ENCODE data around the gene B3GAT3. TPM values are rescaled to one million over a fixed set of nuclear protein-coding genes. Genes with fewer than 3 reads are reported as not detected.

Gene B3GAT3
- total and polyA plus RNA-seq, 2 donors (not counting 3 experiments of a cell fraction or from before 2014, with no cell fraction given), result 31.6 to 37.2 TPM

DNA sequence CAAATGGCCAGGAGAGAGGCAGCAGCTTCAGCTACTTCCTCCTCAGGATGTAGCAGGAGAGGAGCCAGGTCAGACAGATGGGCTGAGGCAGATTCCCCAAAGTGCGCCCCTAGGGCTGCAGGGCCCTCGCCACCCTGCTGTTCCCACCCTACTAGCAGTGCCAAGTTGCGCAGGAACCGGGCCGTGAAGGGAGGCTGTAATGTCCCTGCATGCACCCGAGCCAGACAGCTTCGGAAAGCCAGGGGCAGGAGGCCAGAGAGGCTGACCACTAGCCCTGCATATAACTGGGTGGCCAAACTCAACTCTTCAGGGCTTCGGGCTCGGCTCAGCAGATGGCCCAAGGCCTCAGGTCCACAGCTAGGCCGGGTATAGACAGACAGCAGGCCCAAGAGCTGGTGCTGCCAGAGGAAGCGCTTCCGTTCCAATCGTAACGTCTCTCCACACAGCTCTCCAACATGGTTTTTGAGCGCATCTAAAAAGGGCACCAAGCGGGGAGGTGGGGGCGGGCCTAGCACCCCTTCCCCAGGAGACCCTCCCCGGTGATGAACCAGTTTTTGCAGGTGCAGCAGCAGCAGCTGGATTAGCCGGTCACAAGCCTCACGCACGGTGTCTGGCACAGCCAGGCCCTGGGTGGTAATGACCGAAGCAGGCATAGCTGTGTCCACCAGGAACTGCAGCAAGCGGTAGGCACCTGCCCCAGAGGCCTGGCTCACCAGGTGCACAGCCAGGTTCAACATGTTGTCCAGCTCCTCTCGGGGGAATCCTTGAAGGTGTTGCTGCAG is 26.6 kb upstream of the B3GAT3 start:
- H3K36me3 ChIP-seq (ENCODE audit: control insufficient read depth in 2 of 2, extremely low read depth in 1 of 2, insufficient read depth in 2 of 2, low read length in 2 of 2), result peaks cover 11 to 25% of the 10 kb centered on the region in 2 experiments
- TF ChIP-seq EZH2 (IDR thresholded peaks at IDR 0.05; ENCODE audit: borderline replicate concordance, low read depth, low read length, severe bottlenecking), result no peak
- no peak for TF ChIP-seq GATA2 (IDR thresholded peaks at IDR 0.05; ENCODE audit: insufficient read depth, insufficient read length, low read depth, low read length)
- TF ChIP-seq MYC (IDR thresholded peaks at IDR 0.05; ENCODE audit: low read depth, low read length), result no peak
- TF ChIP-seq POLR2A (IDR thresholded peaks at IDR 0.05; ENCODE audit: low read depth, low read length), result no peak
- no peak for TF ChIP-seq FOS (IDR thresholded peaks at IDR 0.05; ENCODE audit: borderline replicate concordance, insufficient read depth, low read length)
- TF ChIP-seq, protein P1, sequence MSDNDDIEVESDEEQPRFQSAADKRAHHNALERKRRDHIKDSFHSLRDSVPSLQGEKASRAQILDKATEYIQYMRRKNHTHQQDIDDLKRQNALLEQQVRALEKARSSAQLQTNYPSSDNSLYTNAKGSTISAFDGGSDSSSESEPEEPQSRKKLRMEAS (IDR thresholded peaks at IDR 0.05; ENCODE audit: insufficient read depth, insufficient read length), result no peak
- no peak for TF ChIP-seq POLR2AphosphoS5 (IDR thresholded peaks at IDR 0.05; ENCODE audit: insufficient read depth, low read depth, low read length)
- TF ChIP-seq, protein P2, sequence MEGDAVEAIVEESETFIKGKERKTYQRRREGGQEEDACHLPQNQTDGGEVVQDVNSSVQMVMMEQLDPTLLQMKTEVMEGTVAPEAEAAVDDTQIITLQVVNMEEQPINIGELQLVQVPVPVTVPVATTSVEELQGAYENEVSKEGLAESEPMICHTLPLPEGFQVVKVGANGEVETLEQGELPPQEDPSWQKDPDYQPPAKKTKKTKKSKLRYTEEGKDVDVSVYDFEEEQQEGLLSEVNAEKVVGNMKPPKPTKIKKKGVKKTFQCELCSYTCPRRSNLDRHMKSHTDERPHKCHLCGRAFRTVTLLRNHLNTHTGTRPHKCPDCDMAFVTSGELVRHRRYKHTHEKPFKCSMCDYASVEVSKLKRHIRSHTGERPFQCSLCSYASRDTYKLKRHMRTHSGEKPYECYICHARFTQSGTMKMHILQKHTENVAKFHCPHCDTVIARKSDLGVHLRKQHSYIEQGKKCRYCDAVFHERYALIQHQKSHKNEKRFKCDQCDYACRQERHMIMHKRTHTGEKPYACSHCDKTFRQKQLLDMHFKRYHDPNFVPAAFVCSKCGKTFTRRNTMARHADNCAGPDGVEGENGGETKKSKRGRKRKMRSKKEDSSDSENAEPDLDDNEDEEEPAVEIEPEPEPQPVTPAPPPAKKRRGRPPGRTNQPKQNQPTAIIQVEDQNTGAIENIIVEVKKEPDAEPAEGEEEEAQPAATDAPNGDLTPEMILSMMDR (IDR thresholded peaks at IDR 0.05; ENCODE audit: extremely low read depth in 1 of 2, insufficient read depth in 1 of 2, low read depth in 1 of 2, low read length in 2 of 2), result no peak
- TF ChIP-seq JUN (IDR thresholded peaks at IDR 0.05; ENCODE audit: borderline replicate concordance, insufficient read depth, insufficient read length, low read depth), result no peak
- H3K9me3 ChIP-seq (replicated peaks; ENCODE audit: control insufficient read depth, insufficient read depth, low read length), result no peaks in the 10 kb centered on the region
- no peaks in the 10 kb centered on the region for H3K9me1 ChIP-seq (replicated peaks; ENCODE audit: control insufficient read depth, extremely low read depth, insufficient read depth, low read length)
- no peak overlapping the region for H3K27ac ChIP-seq (ENCODE audit: insufficient read depth, low read depth, low read length)
- intact Hi-C loops (cut with micrococcal nuclease), result no loop called here
- dilution Hi-C loops (cut with MboI; ENCODE audit: extremely low pct_ligation_motif_present, low sequenced_read_pairs), result no loop called here
- peaks cover 46% of the 10 kb centered on the region for H3K79me2 ChIP-seq (ENCODE audit: control insufficient read depth, insufficient read depth, low read length)
- FAIRE-seq (no peak), DNase-seq (ENCODE audit: low read depth, low spot score) (no peak)
- CTCF ChIA-PET, result interaction anchor here (0.8 to 1.9 kb wide), 3 partner anchors 46 to 224 kb away, joined by 3 to 4 read pairs (median 4); partner anchors contain the start of gene TUT1
- H3K27me3 ChIP-seq (ENCODE audit: control insufficient read depth in 2 of 2, insufficient read depth in 2 of 2, low read length in 2 of 2), result no peaks in the 10 kb centered on the region
- POLR2A ChIA-PET, result interaction anchor here (0.5 to 2.5 kb wide), 4 partner anchors 17 to 193 kb away, joined by 3 to 13 read pairs (median 6); partner anchors contain the start of genes C11orf98 and CSKMT
- H3K4me1 ChIP-seq (ENCODE audit: control insufficient read depth, extremely low read depth, insufficient read depth, low read length), result peaks cover 13% of the 10 kb centered on the region
- BruUV-seq (replicated peaks), result no TSS peak
- H2AFZ ChIP-seq (ENCODE audit: low read depth, low read length), result no peak overlapping the region
- H4K20me1 ChIP-seq (replicated peaks; ENCODE audit: control insufficient read depth, extremely low read depth, insufficient read depth, low read length), result no peaks in the 10 kb centered on the region
- no peak overlapping the region for H3K4me3 ChIP-seq (replicated peaks in 1 of 3; ENCODE audit: insufficient read depth in 1 of 3, low read depth in 1 of 3, low read length in 3 of 3)
- no peak overlapping the region for H3K4me2 ChIP-seq (ENCODE audit: insufficient read depth, low read length)
- H3K9ac ChIP-seq (replicated peaks; ENCODE audit: extremely low read depth, insufficient read depth, low read length), result no peak overlapping the region

Measured in endothelial cell of umbilical vein (primary cell).